ENCODE data around the gene OR4N2.
"Not testable (repeated sequence)": the region's sequence is repeated elsewhere in the genome, so short reads cannot be mapped to it uniquely, and the experiment has no call there.

Gene OR4N2, protein sequence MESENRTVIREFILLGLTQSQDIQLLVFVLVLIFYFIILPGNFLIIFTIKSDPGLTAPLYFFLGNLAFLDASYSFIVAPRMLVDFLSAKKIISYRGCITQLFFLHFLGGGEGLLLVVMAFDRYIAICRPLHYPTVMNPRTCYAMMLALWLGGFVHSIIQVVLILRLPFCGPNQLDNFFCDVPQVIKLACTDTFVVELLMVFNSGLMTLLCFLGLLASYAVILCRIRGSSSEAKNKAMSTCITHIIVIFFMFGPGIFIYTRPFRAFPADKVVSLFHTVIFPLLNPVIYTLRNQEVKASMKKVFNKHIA

GRCh38 chr14:19803470-19803869, at the start of gene OR4N2:
Gene OR4N2, plus strand, starts transcription at chr14:19803770. Its CDS starts 23,679 bp downstream, at chr14:19827449.
- not testable (repeated sequence) for DNase-seq

- no peak for DNase-seq
These were observed 49.4 kb upstream of the OR4N2 start for GRCh38 chr14:19754172-19754571.

DNA sequence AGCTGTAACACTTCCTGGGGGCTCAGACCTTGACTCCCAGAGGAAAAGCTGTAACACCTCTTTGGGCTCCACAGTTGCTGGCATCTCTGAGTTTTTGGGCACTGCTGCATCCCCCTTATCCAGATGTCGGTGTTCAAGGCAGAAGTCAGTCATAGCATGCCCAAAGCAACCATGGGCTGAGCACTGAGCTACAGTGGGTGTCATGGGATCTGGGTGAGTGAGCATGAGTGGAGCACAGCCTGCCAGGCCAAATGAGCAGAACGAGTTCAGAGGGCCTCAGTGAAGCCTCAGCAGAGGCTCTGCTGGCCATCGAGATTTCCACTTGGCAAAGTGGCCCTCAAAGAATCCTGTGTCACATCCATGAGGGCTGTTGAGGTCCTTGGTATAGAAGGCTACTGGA, 32.1 kb upstream of the OR4N2 start:
- not testable (repeated sequence) for DNase-seq

DNA sequence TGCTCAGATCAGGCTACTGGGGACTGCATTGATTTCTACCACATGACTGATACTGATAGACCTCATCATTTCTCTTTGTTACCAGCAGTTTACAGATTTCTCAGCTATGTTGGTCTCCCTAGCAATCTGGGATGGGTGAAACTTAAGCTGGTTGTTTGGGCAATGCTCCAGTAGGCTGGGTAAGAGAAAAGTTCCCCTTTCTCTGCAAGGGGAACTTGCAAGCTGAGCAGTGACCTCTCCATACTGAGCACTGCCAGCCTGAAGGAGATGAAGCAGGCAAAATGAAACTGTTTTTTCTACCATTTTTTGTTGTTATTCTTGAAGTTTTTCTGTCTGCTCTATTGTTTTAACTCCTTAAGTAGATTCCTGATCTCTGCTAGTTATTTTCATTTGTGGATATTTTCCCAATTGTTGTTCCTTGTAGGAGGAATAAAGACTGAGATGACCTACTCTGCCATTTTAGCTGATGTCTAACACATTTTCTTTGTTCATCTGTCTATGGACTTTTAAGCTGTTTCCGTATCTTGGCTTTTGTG, 31.6 kb upstream of the OR4N2 start:
- no peak for DNase-seq

GRCh38 chr14:19772454-19772853, 31.1 kb upstream of the OR4N2 start:
- DNase-seq, result not testable (repeated sequence)

- DNase-seq, result not testable (repeated sequence)
These were observed 30.4 kb upstream of the OR4N2 start, which contains the start of gene OR4M1 for GRCh38 chr14:19773204-19773603. Gene OR4M1, plus strand, starts transcription at chr14:19773504. Its CDS starts 6,819 bp downstream, at chr14:19780323.

DNA sequence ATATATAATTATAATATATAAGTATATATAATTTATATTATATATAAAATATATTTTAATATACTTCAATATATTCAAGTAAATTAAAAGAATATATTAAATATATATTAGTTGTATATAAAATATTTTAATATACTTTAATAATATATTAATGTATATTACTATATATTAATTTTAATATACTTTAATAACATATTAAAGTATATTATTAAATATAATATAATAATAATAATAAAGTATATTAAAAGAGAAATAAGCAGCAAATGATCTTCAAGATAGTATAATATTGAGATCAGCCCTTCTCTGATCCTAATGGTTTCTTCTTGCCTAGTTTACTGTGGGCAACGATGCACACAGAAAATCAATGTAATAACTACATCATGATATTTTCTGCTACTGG, 28.0 kb upstream of the OR4N2 start:
- no peak for DNase-seq

- not testable (repeated sequence) for DNase-seq
These were observed 17.7 kb upstream of the OR4N2 start for GRCh38 chr14:19785848-19786247.

- DNase-seq, result not testable (repeated sequence)
These were observed 16.3 kb upstream of the OR4N2 start for GRCh38 chr14:19787318-19787717.

- DNase-seq, result not testable (repeated sequence)
These were observed 15.4 kb upstream of the OR4N2 start for GRCh38 chr14:19788150-19788549.

DNA sequence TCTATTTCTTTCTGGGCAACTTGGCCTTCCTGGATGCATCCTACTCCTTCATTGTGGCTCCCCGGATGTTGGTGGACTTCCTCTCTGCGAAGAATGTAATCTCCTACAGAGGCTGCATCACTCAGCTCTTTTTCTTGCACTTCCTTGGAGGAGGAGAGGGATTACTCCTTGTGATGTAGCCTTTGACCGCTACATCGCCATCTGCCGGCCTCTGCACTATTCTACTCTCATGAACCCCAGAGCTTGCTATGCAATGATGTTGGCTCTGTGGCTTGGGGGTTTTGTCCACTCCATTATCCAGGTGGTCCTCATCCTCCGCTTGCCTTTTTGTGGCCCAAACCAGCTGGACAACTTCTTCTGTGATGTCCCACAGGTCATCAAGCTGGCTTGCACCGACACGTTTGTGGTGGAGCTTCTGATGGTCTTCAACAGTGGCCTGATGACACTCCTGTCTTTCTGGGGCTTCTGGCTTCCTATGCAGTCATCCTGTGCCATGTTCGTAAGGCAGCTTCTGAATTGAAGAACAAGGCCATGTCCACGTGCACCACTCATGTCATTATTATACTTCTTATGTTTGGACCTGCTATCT, 7.0 kb upstream of the OR4N2 start:
- DNase-seq, result not testable (repeated sequence)

GRCh38 chr14:19799880-19800279, 3.7 kb upstream of the OR4N2 start:
- no peak for DNase-seq

DNA sequence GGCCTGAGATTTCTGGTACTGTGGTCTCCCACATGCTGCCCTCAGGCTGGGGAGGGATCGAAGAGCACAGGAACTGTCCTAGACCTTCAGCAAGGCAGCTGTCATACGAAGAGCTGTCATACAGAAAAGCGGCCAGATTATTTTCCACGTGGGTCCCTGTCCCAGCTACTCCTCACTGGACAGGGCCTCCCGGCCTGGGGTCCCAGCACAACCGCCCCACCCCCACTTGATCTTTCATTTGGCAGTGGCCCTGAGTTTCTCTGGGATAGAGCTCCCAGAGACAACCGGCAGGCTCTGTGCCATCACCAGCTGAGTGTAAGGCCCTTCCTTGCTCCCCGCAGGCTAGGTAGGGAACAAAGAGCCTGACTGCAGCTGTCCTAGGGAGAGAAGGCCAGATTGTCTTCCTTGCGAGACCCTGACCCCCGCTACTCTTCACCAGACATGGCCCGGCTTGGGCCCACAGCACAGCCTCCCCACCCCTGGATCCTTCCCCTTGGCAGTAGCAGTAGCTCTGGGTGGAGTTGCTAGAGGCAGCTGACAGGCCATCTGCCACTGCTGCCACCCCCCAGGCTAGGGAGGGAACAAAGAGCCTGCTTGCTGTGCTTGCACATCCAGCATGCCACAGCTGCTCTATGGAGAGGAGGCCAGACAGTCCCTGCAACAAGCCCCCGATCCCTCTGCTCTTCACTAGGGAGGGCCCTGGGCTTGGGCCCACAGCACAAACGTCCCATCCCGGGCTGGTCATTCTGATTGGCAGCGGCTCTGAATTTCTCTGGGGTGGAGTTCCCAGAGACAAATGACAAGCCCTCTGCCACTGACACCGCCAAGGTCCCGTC, 3.1 kb upstream of the OR4N2 start:
- no peak for DNase-seq

GRCh38 chr14:19801118-19801464, 2.5 kb upstream of the OR4N2 start:
- no peak for DNase-seq

DNA sequence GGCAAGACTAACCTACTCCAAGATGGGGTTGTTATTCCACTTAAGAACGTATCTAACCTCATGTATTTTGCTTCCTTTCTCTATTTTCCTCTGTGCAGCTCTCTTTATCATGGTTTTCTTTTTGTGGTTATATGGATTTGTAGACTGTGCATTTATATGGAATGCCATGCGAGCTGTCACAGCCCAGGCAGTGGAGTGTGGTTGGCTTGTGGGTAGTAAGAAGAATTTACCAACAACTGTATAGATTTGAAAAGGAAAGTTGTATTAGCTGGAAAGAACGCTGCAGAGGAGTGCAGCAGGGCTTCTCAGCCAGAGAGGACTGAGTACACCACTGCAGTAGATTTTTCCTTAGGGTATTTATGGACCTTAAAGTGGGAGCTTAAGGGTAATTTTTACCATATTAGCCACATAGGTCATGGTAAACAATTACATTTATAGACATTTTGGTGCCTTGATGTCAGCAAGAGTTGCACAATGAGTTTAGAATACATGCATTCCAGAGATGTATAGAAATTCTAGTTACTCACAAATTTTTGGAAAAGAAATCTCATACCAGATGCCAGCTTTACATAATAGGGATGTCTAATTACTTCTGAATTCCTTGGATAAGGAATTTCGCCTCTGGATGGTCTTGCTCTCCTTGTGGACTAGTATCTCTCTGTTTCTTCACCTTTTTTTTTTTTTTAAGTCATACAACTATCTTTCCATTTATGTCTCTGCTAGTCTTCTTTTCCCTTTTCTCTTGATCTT, 9.8 kb downstream of the OR4N2 start:
- DNase-seq, result not testable (repeated sequence)

DNA sequence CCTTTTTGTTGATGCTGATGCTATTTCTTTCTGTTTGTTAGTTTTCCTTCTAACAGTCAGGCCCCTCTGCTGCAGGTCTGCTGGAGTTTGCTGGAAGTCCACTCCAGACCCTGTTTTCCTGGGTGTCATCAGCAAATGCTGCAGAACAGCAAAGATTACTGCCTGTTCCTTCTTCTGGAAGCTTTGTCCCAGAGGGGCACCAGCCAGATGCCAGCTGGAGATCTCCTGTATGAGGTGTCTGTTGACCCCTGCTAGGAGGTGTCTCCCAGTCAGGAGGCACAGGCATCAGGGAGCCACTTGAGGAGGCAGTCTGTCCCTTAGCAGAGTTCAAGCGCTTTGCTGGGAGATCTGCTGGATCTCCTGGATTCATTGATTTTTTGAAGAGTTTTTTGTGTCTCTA, 16.3 kb downstream of the OR4N2 start:
- not testable (repeated sequence) for DNase-seq

- not testable (repeated sequence) for DNase-seq
These were observed 17.4 kb downstream of the OR4N2 start for GRCh38 chr14:19821016-19821415.

DNA sequence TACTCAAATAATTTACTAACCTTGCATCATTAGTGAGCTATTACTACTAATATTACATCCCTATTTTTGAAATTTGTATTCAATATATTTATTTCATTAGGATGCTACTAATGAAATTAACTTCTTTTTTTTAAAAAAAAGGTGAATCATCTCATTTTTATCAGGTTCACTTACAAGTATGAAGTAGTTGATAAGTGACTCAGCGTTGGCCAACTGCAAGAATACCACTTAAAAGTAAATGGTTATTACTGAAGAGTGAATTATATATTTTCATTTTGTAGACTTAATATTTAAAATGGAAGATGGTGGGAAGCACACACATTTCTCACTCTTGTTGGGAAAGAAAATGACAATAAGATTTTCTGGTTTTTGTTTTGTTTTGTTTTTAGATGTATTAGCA, 19.6 kb downstream of the OR4N2 start:
- DNase-seq, result no peak

DNA sequence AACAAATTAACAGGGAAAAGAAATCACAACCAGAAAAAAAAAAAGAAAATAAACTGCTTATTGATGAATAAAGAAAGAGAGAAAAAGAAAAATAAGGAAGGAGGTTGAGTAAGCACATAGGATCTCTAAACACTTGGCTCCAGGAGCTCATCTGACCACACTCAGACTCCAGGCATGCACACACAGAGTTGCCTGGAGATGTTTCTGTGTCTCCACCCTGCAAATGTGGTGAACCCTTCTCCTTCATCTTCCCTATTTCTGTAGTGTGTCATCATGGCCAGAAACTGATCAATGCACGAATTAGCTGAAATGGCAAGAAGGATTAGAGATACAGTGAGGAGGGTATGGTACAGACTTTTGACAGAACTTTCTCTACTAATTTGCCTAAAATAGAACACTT, 20.2 kb downstream of the OR4N2 start:
- DNase-seq, result no peak

- not testable (repeated sequence) for DNase-seq
These were observed 24.2 kb downstream of the OR4N2 start for GRCh38 chr14:19827626-19828244.

GRCh38 chr14:19828314-19828713, 24.7 kb downstream of the OR4N2 start:
- DNase-seq, result no peak

DNA sequence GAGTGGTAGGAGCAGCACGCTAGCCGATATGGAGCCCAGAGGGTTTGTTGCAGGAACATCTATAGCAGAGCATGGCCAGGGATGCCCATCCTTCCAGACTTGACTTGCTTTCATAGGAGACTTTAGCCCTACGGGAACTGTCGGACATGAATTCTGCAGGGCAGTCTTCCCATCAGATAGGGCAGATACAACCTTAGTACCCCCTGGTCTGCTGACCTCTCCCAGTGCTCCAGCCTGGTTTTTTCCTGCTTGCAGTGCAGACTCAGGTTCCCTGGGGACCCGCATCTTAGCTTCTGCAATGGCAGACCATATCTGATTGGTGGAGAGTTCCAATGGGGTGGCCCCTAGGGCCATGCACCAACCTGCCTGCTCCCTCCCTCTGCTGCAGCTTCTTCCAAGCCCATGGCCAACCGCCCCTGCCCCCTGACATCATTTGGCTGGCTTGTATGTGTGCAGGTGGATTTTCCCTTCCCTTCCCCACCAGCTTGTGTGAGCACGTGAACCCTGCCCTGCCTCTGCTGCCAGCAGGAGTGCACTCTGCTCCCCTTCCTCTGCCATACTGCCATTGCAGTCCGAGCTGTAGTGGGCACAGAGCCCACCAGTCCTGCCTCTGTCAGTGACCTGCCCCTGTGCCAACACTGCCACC, 30.8 kb downstream of the OR4N2 start:
- DNase-seq, result not testable (repeated sequence)
